Left ventricle myocardium inferior (tissue), 1 donor: ENCODE data around the gene MMP14. TPM values are rescaled to one million over a fixed set of nuclear protein-coding genes. Genes with fewer than 3 reads are reported as not detected.

Experiments
- DNase-seq: peaks from one replicate; pipeline ENCODE4 v3.0.0-alpha.2; 2020
- H3K27ac ChIP-seq: fragments of 200-600 bp; replicated peaks from 2 replicates; pipeline ENCODE4 v1.8.0; 2021
- H3K27me3 ChIP-seq: fragments of 200-600 bp; 2 replicates; pipeline ENCODE4 v1.8.0; 2021; ENCODE audit warnings: low read depth
- H3K36me3 ChIP-seq: fragments of 200-600 bp; 2 replicates; pipeline ENCODE4 v1.8.0; 2021
- H3K4me1 ChIP-seq: fragments of 200-600 bp; 2 replicates; pipeline ENCODE4 v1.8.0; 2021
- H3K4me3 ChIP-seq: fragments of 200-600 bp; 2 replicates; pipeline ENCODE4 v1.8.0; 2021; ENCODE audit warnings: mild to moderate bottlenecking, moderate library complexity
- H3K9me3 ChIP-seq: fragments of 200-600 bp; replicated peaks from 2 replicates; pipeline ENCODE4 v1.8.0; 2021
- intact Hi-C: fragments of 100-400 bp; cut with micrococcal nuclease; formaldehyde crosslinking; loops from one replicate; pipeline ENCODE4 v1.11.0; 2022
- total RNA-seq: library from RNA; stranded (reverse); fragmentation: NEBNext Ultra II Directional; extraction: Animal tissue kit (Norgen Biotek cat#: 25700); gene quantifications from one replicate; pipeline ENCODE4 v1.2.1, GENCODE V29; 2021
- TF ChIP-seq, protein P1 (sequence below): fragments of 200-600 bp; IDR thresholded peaks from 2 replicates; pipeline ENCODE4 v1.8.0; 2021; ENCODE audit warnings: antibody characterized with exemption, mild to moderate bottlenecking, borderline replicate concordance
- donor health status: DM: no; HTN: yes; CAD: no; lungs with severe emphysema.

The MMP14 gene
- total RNA-seq, 1 donor from 2014 or later, result 22.1 TPM

DNA sequence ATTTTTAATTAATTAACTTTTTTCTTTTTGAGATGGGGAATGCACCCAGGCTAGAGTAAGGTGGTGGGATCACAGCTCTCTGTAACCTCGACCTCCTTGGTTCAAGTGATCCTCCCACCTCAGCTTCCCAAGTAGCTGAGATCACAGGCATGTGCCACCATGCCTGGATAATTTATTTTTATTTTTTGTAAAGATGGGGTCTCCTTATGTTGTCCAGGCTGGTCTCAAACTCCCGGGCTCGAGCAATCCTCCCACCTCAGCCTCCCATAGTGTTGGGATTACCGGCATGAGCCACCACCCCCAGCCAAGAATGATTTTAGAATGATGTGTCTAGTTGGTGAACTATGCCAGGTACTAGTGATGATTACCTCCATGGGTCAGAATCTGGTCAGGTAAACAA, 28.6 kb downstream of the MMP14 start:
- Histone ChIP-seq H3K4me1 (peaks cover under 1% of the 10 kb centered on the region), H3K4me3 (no peak overlapping the region), H3K36me3 (no peaks in the 10 kb centered on the region), H3K27me3 (no peaks in the 10 kb centered on the region), H3K27ac (no peak overlapping the region), H3K9me3 (no peaks in the 10 kb centered on the region)
- TF ChIP-seq, protein P1, sequence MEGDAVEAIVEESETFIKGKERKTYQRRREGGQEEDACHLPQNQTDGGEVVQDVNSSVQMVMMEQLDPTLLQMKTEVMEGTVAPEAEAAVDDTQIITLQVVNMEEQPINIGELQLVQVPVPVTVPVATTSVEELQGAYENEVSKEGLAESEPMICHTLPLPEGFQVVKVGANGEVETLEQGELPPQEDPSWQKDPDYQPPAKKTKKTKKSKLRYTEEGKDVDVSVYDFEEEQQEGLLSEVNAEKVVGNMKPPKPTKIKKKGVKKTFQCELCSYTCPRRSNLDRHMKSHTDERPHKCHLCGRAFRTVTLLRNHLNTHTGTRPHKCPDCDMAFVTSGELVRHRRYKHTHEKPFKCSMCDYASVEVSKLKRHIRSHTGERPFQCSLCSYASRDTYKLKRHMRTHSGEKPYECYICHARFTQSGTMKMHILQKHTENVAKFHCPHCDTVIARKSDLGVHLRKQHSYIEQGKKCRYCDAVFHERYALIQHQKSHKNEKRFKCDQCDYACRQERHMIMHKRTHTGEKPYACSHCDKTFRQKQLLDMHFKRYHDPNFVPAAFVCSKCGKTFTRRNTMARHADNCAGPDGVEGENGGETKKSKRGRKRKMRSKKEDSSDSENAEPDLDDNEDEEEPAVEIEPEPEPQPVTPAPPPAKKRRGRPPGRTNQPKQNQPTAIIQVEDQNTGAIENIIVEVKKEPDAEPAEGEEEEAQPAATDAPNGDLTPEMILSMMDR, result no peak
- DNase-seq, result no peak
- intact Hi-C loops, result no loop called here

DNA sequence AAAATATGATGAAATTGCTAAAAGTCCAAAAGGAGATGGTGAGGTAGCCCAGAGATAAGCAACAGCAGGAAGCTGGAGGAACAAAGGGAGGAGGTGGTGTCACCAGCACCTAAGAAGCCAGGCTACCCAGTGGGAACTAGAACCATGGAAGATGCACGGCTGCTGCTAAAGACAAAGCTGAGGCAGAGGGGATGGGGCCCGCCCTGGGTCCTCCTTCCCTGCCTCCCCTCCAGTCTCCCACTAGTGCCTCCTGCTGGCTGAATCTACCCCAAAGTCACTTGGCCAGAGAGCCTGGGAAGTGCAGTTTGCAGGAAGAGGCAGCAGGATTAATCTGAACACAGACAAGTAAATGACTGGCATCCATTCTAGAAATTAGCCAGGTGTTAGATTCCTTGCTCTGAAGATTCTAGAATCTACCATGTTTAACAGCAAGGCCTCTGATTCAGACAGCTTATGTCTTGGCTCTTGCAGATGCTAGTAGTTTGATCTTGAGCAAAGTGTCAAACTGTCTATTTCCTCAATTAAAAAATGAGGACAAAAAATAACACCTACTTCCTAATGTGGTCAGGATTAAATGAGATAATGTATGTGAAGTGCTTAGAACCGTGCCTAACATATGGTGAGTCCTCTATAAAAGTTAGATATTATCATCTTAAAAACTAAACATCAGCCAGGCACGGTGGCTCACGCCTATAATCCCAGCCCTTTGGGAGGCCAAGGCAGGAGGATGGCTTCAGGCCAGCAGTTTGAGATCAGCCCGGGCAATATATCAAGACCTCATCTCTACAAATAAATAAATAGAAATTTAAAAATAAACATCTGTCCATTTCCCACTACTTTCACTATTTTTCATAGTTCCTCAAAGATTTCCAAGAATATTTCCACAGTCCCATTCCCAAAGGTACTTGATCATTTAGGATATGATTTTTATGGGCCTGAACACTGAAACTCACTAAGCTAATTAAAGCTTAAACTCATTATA, 29.3 kb downstream of the MMP14 start:
- no peak overlapping the region for H3K27ac ChIP-seq
- no peak overlapping the region for H3K4me3 ChIP-seq
- peaks cover 8% of the 10 kb centered on the region for H3K4me1 ChIP-seq
- H3K9me3 ChIP-seq, result no peaks in the 10 kb centered on the region
- H3K36me3 ChIP-seq, result no peaks in the 10 kb centered on the region
- DNase-seq, result no peak
- TF ChIP-seq, protein P1, result no peak
- intact Hi-C loops, result no loop called here
- H3K27me3 ChIP-seq, result no peaks in the 10 kb centered on the region

DNA sequence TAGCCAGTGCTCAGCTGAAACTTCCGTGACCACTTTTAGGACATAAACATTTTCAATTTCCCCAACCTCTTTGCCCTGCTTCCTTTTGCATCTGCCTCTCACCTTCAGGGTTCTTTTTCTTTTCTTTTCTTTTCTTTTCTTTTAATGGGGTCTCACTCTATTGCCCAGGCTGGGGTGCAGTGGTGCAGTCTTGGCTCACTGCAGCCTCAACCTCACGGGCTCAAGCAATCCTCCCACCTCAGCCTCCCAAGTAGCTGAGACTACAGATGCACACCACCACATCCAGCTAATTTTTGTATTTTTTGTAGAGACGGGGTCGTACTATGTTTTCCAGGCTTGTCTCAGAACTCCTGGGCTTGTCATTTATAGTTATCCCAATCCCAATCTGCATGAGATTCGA, 30.5 kb downstream of the MMP14 start:
- Histone ChIP-seq H3K4me3 (no peak overlapping the region), H3K4me1 (peaks cover 14% of the 10 kb centered on the region), H3K36me3 (no peaks in the 10 kb centered on the region), H3K9me3 (no peaks in the 10 kb centered on the region), H3K27me3 (no peaks in the 10 kb centered on the region), H3K27ac (no peak overlapping the region)
- TF ChIP-seq, protein P1, result no peak
- intact Hi-C loops, result no loop called here
- DNase-seq, result no peak

DNA sequence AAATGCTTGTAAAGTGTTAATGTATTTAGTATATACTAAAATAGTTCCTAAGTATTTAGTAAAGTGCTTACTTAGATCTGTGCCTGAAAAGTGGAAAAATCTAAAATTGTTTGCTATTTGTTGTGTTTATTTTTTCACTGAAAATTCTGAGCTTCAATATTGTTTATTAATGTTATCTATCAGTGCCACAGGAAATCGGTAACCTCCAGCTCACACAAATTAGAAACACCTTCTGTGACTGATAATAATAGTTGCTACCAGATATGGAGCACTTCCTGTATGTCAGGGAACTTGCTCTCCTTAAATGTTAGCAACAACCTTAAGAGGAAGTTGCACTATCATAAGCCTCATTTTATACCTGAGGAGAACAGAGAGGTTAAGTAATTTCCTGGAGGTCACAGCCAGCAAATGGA, 34.4 kb downstream of the MMP14 start:
- no peak for DNase-seq
- Histone ChIP-seq H3K4me3 (peak overlapping the region; percentile 97), H3K9me3 (no peaks in the 10 kb centered on the region), H3K4me1 (peaks cover 44% of the 10 kb centered on the region), H3K27ac (peak overlapping the region; percentile 99), H3K27me3 (no peaks in the 10 kb centered on the region), H3K36me3 (peaks cover 28% of the 10 kb centered on the region)
- TF ChIP-seq, protein P1, result no peak
- intact Hi-C loops, result no loop called here

DNA sequence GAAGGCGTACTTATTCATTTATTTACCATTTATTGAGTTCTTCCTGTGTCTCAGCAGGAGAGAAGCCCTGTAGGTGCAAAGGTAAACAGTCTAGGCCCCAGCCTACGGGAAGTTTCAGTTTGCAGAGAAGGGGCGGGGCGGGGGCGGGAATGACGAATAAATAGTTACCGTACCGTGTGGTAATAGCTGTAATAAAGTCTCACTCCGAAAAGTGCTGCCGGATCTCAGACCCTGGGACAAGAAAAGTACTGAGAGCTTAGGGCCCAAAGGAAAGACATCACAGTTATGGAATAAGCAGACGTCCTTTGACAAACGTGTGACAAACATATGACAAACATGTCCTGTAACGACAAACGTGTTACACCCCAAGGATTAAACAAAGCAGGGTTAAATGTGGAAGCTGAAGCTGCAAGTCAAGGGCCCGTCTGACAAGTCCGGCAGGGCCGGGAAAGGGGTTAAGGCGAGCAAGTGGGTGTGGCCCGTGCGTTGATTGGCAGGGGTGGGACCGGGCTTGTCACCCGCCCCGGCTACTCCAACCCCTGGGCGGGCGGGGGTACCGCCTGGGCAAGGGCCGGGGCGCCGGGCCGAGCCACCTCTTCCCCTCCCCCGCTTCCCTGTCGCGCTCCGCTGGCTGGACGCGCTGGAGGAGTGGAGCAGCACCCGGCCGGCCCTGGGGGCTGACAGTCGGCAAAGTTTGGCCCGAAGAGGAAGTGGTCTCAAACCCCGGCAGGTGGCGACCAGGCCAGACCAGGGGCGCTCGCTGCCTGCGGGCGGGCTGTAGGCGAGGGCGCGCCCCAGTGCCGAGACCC, 35.0 kb downstream of the MMP14 start, which contains the start of gene LRP10:
TSS of gene LRP10 (plus strand) at position 517 of the 809 bp plus-strand sequence. CDS start 564 bp downstream, outside the sequence.
- TF ChIP-seq, protein P1, result no peak
- Histone ChIP-seq H3K4me3 (peak within 1 kb of the TSS; percentile 97), H3K27me3 (no peaks in the 10 kb centered on the region), H3K4me1 (peaks cover 51% of the 10 kb centered on the region), H3K27ac (peak within 1 kb of the TSS; percentile 99), H3K9me3 (no peaks in the 10 kb centered on the region), H3K36me3 (peaks cover 34% of the 10 kb centered on the region)
- intact Hi-C loops, result no loop called here
- DNase-seq, result peak; percentile 92
